Chondrocyte (in vitro differentiated cells): ENCODE data around the gene MYL6B. TPM values are rescaled to one million over a fixed set of nuclear protein-coding genes. Genes with fewer than 3 reads are reported as not detected.

Experiments used
- DNase-seq: peaks from one replicate; pipeline ENCODE4 v3.0.0; 2021; ENCODE audit warnings: mixed read lengths, low spot score
- H3K27ac Mint-ChIP-seq: one replicate; pipeline ENCODE4 v1.8.0; 2021; ENCODE audit warnings: mild to moderate bottlenecking, moderate library complexity, mixed read lengths; ENCODE audit not compliant: unreplicated experiment
- H3K27me3 Mint-ChIP-seq: 2 replicates; pipeline ENCODE4 v1.8.0; 2021; ENCODE audit warnings: low read depth, mixed read lengths
- H3K36me3 Mint-ChIP-seq: 2 replicates; pipeline ENCODE4 v1.8.0; 2021; ENCODE audit warnings: low read depth, mixed read lengths
- H3K4me1 Mint-ChIP-seq: 2 replicates; pipeline ENCODE4 v1.8.0; 2021; ENCODE audit warnings: low read depth, mild to moderate bottlenecking, mixed read lengths
- H3K4me3 Mint-ChIP-seq: one replicate; pipeline ENCODE4 v1.8.0; 2021; ENCODE audit warnings: mild to moderate bottlenecking, moderate library complexity, mixed read lengths; ENCODE audit not compliant: unreplicated experiment
- H3K9me3 Mint-ChIP-seq: 2 replicates; pipeline ENCODE4 v1.8.0; 2021; ENCODE audit warnings: low read depth, mixed read lengths
- CTCF ChIP-seq: fragments of 200-600 bp; sonication (generic); IDR thresholded peaks from 2 replicates; pipeline ENCODE4 v1.5.0; 2021; ENCODE audit warnings: antibody characterized with exemption, mild to moderate bottlenecking, moderate library complexity
- total RNA-seq: library from RNA; stranded (reverse); gene quantifications from 3 replicates; pipeline ENCODE4 v1.2.1, GENCODE V29; 2021

MYL6B gene
- total RNA-seq, 1 donor from 2014 or later = 70.5 TPM

- peak overlapping the region; percentile 75 for H3K27ac Mint-ChIP-seq
- peaks cover 47% of the 10 kb centered on the region for H3K36me3 Mint-ChIP-seq
- no peak overlapping the region for H3K4me3 Mint-ChIP-seq
- peaks cover 29% of the 10 kb centered on the region for H3K4me1 Mint-ChIP-seq
- no peak for TF ChIP-seq CTCF
- no peak for DNase-seq
- no peaks in the 10 kb centered on the region for H3K27me3 Mint-ChIP-seq
- no peaks in the 10 kb centered on the region for H3K9me3 Mint-ChIP-seq
Measured at GRCh38 chr12:56162468-56163290, 10.3 kb downstream of the MYL6B start.

- Mint-ChIP-seq H3K4me1 (peaks cover 28% of the 10 kb centered on the region), H3K9me3 (no peaks in the 10 kb centered on the region), H3K27me3 (no peaks in the 10 kb centered on the region), H3K4me3 (no peak overlapping the region), H3K27ac (peak overlapping the region; percentile 75), H3K36me3 (peaks cover 50% of the 10 kb centered on the region)
- DNase-seq = no peak
- no peak for TF ChIP-seq CTCF
Measured at GRCh38 chr12:56163533-56164344, 11.4 kb downstream of the MYL6B start.

- Mint-ChIP-seq H3K4me1 (peaks cover 25% of the 10 kb centered on the region), H3K27me3 (no peaks in the 10 kb centered on the region), H3K36me3 (peaks cover 48% of the 10 kb centered on the region), H3K9me3 (no peaks in the 10 kb centered on the region), H3K4me3 (no peak overlapping the region), H3K27ac (peak overlapping the region; percentile 75)
- no peak for TF ChIP-seq CTCF
- no peak for DNase-seq
Measured at GRCh38 chr12:56164345-56164729, 11.9 kb downstream of the MYL6B start.

- Mint-ChIP-seq H3K36me3 (peaks cover 48% of the 10 kb centered on the region), H3K4me1 (peaks cover 18% of the 10 kb centered on the region), H3K4me3 (no peak overlapping the region), H3K27me3 (no peaks in the 10 kb centered on the region), H3K27ac (peak overlapping the region; percentile 28), H3K9me3 (no peaks in the 10 kb centered on the region)
- TF ChIP-seq CTCF = no peak
- no peak for DNase-seq
Measured at GRCh38 chr12:56165369-56165768, 13.0 kb downstream of the MYL6B start.

- no peak for TF ChIP-seq CTCF
- H3K4me1 Mint-ChIP-seq = no peaks in the 10 kb centered on the region
- no peaks in the 10 kb centered on the region for H3K27me3 Mint-ChIP-seq
- DNase-seq = no peak
- H3K36me3 Mint-ChIP-seq = peaks cover 33% of the 10 kb centered on the region
- no peak overlapping the region for H3K27ac Mint-ChIP-seq
- no peak overlapping the region for H3K4me3 Mint-ChIP-seq
- H3K9me3 Mint-ChIP-seq = no peaks in the 10 kb centered on the region
Measured at GRCh38 chr12:56169229-56169759, 16.9 kb downstream of the MYL6B start.
